ENCODE results near the gene SLC25A1.

DNA sequence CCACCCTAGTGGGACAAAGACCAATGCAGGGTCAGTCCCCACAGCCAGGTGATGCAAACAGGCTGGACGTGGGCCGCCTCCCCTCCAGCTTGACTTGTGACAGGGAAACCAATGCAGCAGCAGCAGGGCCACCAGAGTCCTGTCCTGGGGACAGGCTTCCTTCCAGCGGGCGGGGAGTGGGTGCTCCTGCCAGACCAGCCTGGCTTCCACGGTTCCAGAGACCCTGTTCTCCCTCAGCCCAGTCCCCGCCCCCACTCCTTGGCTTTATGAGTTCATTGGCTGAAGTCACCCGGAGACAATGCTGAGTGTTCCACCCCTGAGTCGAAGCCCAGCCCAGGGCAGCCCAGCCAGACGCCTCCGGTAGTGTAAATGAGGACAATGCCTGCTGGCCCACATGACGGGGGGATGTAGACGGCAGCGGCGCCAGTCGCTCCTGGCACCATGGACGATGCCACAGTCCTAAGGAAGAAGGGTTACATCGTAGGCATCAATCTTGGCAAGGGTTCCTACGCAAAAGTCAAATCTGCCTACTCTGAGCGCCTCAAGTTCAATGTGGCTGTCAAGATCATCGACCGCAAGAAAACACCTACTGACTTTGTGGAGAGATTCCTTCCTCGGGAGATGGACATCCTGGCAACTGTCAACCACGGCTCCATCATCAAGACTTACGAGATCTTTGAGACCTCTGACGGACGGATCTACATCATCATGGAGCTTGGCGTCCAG, 47.4 kb downstream of the SLC25A1 start, which contains the start of gene TSSK2:
- TF ChIP-seq CTCF (conservative IDR thresholded peaks at IDR 0.05; ENCODE audit: low read length) (no peak), EZH2phosphoT487 (IDR thresholded peaks at IDR 0.05; ENCODE audit: borderline replicate concordance) (no peak)

Data from Loucy (cell line).